ENCODE measurements around the gene WSCD1. TPM values are rescaled to one million over a fixed set of nuclear protein-coding genes. Genes with fewer than 3 reads are reported as not detected.

The WSCD1 gene
- total RNA-seq, 4 donors from 2014 or later: 2.1 to 9.5 (median 7.0) TPM

- H3K27me3 ChIP-seq: no peaks in the 10 kb centered on the region
- no peaks in the 10 kb centered on the region for H3K9me3 ChIP-seq
- H3K4me1 ChIP-seq: no peaks in the 10 kb centered on the region
- TF ChIP-seq CTCF (IDR thresholded peaks at IDR 0.05): no peak
- TF ChIP-seq POLR2A (IDR thresholded peaks at IDR 0.05): no peak
- WGBS, 2 donors: 80 to 85% methylated on average over 8 of the region's 8 CpGs
- DNase-seq: no peak
- H3K27ac ChIP-seq: no peak overlapping the region
- no peak overlapping the region for H3K4me3 ChIP-seq (replicated peaks in 1 of 3)
- intact Hi-C loops (cut with DNase I): no loop called here
- no peaks in the 10 kb centered on the region for H3K36me3 ChIP-seq
Observed at GRCh38 chr17:6140728-6141330, 70.7 kb downstream of the WSCD1 start.

GRCh38 chr17:6142701-6143100, 72.5 kb downstream of the WSCD1 start:
- intact Hi-C loops (cut with DNase I): no loop called here
- no peaks in the 10 kb centered on the region for H3K36me3 ChIP-seq
- 50 to 58% methylated on average over 6 of the region's 6 CpGs for WGBS, 2 donors

GRCh38 chr17:6145946-6146345, 75.8 kb downstream of the WSCD1 start:
- intact Hi-C loops (cut with DNase I): no loop called here
- H3K27me3 ChIP-seq: no peaks in the 10 kb centered on the region
- H3K36me3 ChIP-seq: no peaks in the 10 kb centered on the region

More at GRCh38 chr17:6142701-6143100, 72.5 kb downstream of the WSCD1 start:
- no peak overlapping the region for H3K27ac ChIP-seq
- no peak for DNase-seq
- H3K27me3 ChIP-seq: no peaks in the 10 kb centered on the region
- H3K4me1 ChIP-seq: no peaks in the 10 kb centered on the region
- H3K9me3 ChIP-seq: no peaks in the 10 kb centered on the region
- TF ChIP-seq CTCF (IDR thresholded peaks at IDR 0.05): no peak
- no peak for TF ChIP-seq POLR2A (IDR thresholded peaks at IDR 0.05)
- no peak overlapping the region for H3K4me3 ChIP-seq (replicated peaks in 1 of 3)

GRCh38 chr17:6147042-6147441, 76.9 kb downstream of the WSCD1 start:
- no peak overlapping the region for H3K27ac ChIP-seq
- no peak overlapping the region for H3K4me3 ChIP-seq (replicated peaks in 1 of 3)
- no peak for TF ChIP-seq CTCF (IDR thresholded peaks at IDR 0.05)
- intact Hi-C loops (cut with DNase I): no loop called here
- H3K36me3 ChIP-seq: no peaks in the 10 kb centered on the region
- no peaks in the 10 kb centered on the region for H3K4me1 ChIP-seq
- 62 to 66% methylated on average over 7 of the region's 7 CpGs for WGBS, 2 donors
- no peak for DNase-seq
- H3K27me3 ChIP-seq: no peaks in the 10 kb centered on the region
- H3K9me3 ChIP-seq: no peaks in the 10 kb centered on the region

More at GRCh38 chr17:6145946-6146345, 75.8 kb downstream of the WSCD1 start:
- DNase-seq: no peak
- Histone ChIP-seq H3K4me1 (no peaks in the 10 kb centered on the region), H3K9me3 (no peaks in the 10 kb centered on the region), H3K4me3 (replicated peaks in 1 of 3) (no peak overlapping the region), H3K27ac (no peak overlapping the region)
- TF ChIP-seq POLR2A (IDR thresholded peaks at IDR 0.05) (no peak), CTCF (IDR thresholded peaks at IDR 0.05) (no peak)
- 80 to 84% methylated on average over 4 of the region's 4 CpGs for WGBS, 2 donors

- H3K27me3 ChIP-seq: no peaks in the 10 kb centered on the region
- H3K4me1 ChIP-seq: no peaks in the 10 kb centered on the region
- 68 to 79% methylated on average over 6 of the region's 6 CpGs for WGBS, 2 donors
- no peak overlapping the region for H3K27ac ChIP-seq
- H3K4me3 ChIP-seq (replicated peaks in 1 of 3): no peak overlapping the region
- H3K36me3 ChIP-seq: no peaks in the 10 kb centered on the region
- no peaks in the 10 kb centered on the region for H3K9me3 ChIP-seq
- DNase-seq: no peak
- TF ChIP-seq CTCF (IDR thresholded peaks at IDR 0.05) (no peak), POLR2A (IDR thresholded peaks at IDR 0.05) (no peak)
- intact Hi-C loops (cut with DNase I): no loop called here
Observed at GRCh38 chr17:6153375-6153774, 83.2 kb downstream of the WSCD1 start.
